Loucy (cell line): ENCODE data around the gene OR1Q1.

Experiments used
- CTCF ChIP-seq: fragments of 200-600 bp; sonication (generic); conservative IDR thresholded peaks from 2 replicates; pipeline ENCODE4 v1.5.1; 2014; ENCODE audit warnings: mild to moderate bottlenecking, antibody characterized with exemption, low read length
- EZH2phosphoT487 ChIP-seq: fragments of 200-600 bp; IDR thresholded peaks from 2 replicates; pipeline ENCODE4 v1.6.1; 2018; ENCODE audit warnings: antibody characterized with exemption, mild to moderate bottlenecking, moderate library complexity, borderline replicate concordance

- TF ChIP-seq CTCF = no peak
- TF ChIP-seq EZH2phosphoT487 = no peak
Measured at GRCh38 chr9:122657527-122657926, 43.0 kb downstream of the OR1Q1 start, which contains the start of gene OR1B1.
